Measurements from ENCODE around the gene RBKS.
A peak's percentile ranks its signal among the peaks of the same experiment; 100 is the strongest.
"Not testable (repeated sequence)": the region's sequence is repeated elsewhere in the genome, so short reads cannot be mapped to it uniquely, and the experiment has no call there.

Gene RBKS

DNA sequence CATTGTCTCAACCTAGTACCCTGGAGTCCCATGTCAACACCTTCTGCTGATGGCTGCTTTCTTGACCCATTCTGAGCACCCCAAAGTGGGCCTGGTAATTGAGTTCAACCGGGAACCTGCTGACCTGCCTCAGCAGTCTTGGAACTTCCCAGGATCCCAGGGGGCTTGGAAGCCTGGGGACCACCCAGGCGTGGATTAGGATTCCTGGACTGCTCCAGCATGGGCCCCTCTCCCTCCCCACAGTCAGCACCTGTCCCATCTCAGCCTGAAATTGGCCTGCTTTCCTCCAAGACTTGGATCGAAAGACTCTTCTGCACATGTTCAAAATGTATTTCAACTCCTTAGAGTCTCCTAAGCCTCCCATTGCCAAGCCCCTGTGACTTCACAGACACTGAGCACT lies 134.1 kb downstream of the RBKS start:
- DNase-seq: no peak

- no peak for DNase-seq
Observed at GRCh38 chr2:27754831-27755230, 135.4 kb downstream of the RBKS start.

- DNase-seq: peak; percentile 71
Observed at GRCh38 chr2:27754138-27754588, 136.0 kb downstream of the RBKS start.

GRCh38 chr2:27752551-27753237 lies 137.5 kb downstream of the RBKS start:
- no peak for DNase-seq

DNA sequence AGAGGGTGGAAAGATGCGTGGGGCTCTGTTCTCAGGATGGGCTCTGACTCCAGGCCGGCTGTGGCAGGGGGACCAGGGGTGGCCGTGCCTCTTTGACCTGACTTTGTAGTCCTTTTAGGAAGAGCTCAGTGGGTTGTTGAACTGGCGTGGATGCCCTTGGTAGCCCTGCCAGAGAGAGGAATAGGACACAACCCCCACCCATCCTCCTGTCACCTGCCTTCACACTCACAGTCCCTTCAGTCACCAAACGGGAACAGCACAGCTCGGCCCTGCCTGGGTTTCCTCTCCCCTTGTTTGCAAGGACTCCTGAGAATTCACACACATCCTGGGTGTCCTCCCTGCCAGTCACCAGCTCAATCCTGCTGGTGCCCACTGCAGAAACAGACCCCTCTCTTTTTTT lies 138.8 kb downstream of the RBKS start:
- no peak for DNase-seq

DNA sequence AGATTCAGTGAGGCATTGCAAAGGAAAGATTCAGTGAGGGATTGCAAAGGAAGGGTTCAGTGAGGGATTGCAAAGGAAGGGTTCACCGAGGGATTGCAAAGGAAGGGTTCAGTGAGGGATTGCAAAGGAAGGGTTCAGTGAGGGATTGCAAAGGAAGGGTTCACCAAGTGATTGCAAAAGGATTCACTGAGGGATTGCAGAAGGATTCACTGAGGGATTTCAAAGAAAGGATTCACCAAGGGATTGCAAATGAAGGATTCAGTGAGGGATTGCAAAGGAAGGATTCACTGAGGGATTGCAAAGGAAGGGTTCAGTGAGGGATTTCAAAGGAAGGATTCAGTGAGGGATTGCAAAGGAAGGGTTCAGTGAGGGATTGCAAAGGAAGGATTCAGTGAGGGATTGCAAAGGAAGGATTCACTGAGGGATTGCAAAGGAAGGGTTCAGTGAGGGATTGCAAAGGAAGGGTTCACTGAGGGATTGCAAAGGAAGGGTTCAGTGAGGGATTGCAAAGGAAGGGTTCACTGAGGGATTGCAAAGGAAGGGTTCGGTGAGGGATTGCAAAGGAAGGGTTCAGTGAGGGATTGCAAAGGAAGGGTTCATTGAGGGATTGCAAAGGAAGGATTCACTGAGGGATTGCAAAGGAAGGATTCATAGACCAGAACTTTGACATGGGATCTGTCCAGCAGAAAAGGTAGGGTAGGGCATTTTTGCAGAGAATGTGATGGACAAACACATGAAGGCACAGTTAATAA lies 141.2 kb downstream of the RBKS start:
- not testable (repeated sequence) for DNase-seq

- DNase-seq: no peak
Observed at GRCh38 chr2:27747827-27748352, 142.3 kb downstream of the RBKS start.

DNA sequence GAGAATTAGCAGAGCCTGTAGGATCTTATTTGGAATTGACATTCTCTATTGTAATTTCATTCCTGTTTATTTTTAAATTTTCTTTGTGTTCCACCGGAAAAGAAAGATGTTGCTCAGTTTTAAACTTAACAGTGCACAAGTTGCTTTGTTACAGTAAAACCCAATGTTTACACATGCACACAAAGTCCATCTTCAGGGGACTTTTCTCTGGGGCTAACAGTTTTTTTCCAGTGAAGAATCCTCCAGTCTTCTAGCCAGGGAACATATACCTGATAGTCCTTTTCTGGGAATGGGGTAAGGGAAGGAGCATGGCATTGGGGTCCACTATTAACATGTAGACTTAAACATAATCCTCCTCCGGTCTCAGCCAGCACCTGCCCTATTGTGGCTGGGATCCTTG lies 143.9 kb downstream of the RBKS start:
- DNase-seq: no peak

DNA sequence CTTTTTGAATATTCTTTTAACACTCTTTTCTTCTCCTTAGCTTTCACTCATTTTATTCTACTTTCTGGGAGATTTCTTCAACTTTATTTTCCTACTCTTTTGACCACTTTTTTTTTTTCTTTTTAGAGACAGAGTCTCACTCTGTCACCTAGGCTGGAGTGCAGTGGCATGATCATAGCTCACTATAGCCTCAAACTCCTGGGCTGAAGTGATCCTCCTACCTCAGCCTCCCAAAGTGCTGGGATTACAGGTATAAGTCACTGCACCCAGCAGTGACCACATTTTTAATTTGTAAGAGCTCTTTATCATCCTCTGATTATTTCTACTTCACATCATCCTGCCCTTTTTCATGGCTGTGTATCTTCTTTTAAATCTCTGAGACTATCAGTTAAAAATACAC lies 144.7 kb downstream of the RBKS start:
- DNase-seq: not testable (repeated sequence)

GRCh38 chr2:27742571-27742970 lies 147.6 kb downstream of the RBKS start:
- DNase-seq: no peak

GRCh38 chr2:27741673-27742072 lies 148.5 kb downstream of the RBKS start:
- no peak for DNase-seq

- no peak for DNase-seq
Observed at GRCh38 chr2:27739058-27739373, 151.2 kb downstream of the RBKS start.

DNA sequence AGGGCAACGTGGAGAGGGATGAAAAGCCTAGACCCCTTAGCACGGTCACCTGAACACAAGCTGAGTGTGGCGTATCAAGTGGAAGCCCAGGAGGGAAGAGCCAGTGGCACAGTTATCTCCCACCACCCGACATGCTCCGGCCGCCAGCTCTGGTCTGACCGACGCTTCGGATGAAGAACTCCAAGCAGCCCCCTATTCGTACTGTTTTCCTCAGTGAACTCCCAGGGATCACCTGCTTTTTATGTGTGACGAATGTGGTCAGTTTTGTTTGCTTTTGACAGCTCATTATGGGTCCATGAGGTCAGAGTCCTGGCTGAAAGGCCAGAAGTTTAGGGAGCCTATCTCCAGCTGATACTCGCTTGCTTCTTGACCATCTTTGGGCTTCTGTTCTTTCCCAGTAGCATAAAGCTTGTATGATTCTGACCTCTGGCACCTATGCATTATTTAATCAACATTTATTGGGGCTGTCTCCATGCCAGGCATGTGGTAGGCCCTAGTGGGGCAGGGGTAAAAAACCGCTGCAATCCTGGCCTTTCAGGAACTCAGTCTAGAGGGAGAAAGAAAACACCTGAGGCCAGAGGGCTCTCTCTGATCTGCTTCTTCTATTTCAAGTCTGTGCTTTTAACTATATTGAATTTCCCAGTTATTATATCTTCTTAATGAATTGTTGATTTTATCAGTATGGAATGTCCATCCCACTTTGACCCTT lies 151.7 kb downstream of the RBKS start:
- DNase-seq: no peak

DNA sequence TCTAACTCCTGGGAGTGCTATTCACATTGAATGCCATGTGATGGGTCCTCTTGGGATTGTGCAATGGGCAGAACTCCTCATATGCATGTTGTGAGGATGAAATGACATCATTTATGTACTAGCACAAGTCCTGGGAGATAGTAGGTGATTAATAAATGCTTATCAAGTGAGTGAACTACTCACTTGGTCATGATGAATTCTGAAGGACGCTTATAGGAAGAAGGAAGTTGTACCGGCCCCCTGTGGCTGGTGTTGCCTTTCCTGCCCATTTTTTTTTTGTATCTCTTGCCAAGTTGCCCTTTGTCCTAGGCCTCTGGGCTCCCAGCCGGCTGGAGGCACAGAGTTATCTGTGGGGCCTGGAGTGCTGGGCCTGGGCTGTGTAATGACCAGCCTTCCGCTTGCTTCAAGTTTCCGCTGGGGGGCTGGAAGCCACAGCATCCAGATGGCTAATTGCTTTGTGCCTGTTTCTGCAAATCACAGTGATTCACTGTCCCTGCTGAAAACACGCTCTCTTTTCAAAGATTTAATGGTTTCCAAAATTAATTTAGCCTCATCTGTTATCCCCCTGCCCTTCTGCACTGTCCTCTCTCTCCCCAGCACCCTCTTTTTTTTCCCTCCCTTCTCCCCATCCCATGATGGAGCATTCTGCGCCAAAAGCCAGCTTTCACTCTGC lies 152.4 kb downstream of the RBKS start:
- DNase-seq: no peak

DNA sequence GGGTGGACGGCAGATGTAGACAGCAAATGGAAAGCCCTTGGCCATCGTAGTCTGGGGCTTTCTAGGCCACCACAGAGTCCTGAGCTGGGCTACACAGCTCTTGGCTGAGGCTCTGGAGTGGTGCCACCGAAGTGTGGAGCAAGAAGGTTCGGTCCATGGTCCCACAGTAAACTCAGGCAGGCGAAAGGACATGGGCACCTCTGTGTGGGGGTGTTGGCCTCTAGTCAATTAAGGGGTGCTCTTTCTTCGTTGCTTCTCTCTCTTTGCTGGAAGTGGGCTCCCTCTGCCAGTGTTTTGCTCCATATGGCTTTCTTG lies 153.3 kb downstream of the RBKS start:
- DNase-seq: no peak

DNA sequence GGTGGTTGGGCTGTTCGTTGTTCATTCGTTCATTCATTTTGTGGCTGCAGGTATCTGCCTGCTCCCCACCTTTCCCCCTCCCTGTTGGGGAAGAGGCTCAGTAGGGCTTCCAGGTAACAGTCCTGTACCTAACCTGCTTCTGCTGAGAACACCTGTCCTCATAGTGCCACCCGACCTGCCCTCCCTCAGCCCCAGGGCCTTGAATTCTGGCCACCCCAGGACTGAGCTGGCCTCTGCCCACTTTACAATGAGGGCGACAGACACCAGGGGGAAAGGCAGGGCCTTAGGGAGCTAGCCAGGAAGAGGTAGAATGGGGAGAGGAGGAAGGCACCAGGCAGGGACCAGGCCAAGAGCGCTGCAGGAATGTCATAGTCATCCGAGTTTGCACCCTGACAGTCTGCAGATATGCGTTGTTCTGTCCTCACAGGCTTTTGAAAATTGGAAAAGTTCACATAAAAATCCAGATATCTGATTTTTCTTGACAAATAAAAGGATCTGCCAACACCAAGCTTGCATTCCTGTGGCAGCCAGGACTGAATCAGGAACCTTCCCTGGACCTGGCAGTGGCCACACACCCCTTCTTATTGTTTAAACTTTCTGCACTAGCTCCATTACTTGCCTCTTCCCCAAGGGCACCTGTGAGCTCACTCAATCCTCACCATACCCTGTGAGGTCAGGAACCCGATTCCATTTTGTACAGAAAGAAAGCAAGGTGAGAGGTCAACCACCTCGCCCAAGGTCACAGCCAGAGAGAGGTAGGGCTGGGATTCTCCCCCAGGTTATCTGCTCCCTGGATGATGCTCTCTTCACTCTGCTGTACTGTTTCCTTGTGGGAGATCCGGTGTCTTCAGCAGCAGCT lies 153.9 kb downstream of the RBKS start:
- no peak for DNase-seq

DNA sequence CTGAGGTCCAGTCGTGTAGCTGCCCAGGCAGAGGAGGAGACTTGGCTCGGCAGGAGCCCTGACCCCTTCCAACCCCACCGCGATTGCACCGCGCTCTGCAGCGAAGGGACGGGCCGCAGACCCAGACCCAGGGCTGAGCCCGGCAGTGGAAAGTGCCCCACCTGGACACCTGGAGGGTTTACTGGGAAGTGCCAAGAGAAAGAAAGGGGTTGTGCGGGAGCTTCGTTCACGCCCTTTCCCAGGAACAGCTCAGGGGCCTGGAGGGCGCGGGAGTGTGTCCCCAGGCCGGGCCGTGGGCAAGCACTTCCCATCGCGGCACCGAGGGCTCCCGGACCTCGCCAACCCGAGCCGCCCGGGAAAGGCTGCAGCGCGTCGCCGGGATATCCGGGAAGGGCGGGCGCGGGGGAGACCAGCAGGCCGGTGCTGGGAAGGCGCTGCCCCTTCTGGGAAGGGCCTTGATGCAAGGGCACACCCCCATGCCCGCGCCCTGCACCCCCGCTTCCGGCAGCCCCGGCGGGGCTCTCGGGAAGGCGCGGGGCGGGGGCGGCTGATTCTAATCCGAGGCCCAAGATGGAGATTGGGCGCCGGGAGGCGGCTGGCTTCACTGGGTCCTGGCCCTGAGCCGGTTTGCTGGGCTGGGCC lies 154.8 kb downstream of the RBKS start:
- peak; percentile 58 for DNase-seq

- DNase-seq: no peak
Observed at GRCh38 chr2:27734305-27734704, 155.9 kb downstream of the RBKS start.

All from CD4-positive, alpha-beta T cell treated with Interleukin-21 for 1 hour (primary cell).